DND-41 (cell line): ENCODE data around the gene PRRC2B.

ENCODE experiments used
- ATAC-seq: fragments of 200-7000 bp; cut with Tn5 transposase; 3 replicates; pipeline ENCODE4 v1.9.1; 2021; ENCODE audit warnings: low read depth; ENCODE audit not compliant: insufficient read depth
- DNase-seq: peaks from one replicate; pipeline ENCODE4 v3.0.0-alpha.2; 2020
- H2AFZ ChIP-seq: 2 replicates; pipeline ENCODE4 v1.6.0; 2012; ENCODE audit warnings: low read depth, low read length
- H3K27ac ChIP-seq: 2 replicates; pipeline ENCODE4 v1.5.1; 2012; ENCODE audit warnings: low read length, inconsistent platforms
- H3K27me3 ChIP-seq: fragments of 200-600 bp; sonication (generic); 2 replicates; pipeline ENCODE4 v1.6.0; 2012; ENCODE audit warnings: low read length, mild to moderate bottlenecking, inconsistent platforms; ENCODE audit not compliant: insufficient read depth, poor library complexity
- H3K36me3 ChIP-seq: 2 replicates; pipeline ENCODE4 v1.5.1; 2012; ENCODE audit warnings: low read length, inconsistent platforms; ENCODE audit not compliant: insufficient read depth
- H3K4me1 ChIP-seq: 2 replicates; pipeline ENCODE4 v1.5.1; 2012; ENCODE audit warnings: mild to moderate bottlenecking, low read length; ENCODE audit not compliant: insufficient read depth
- H3K4me2 ChIP-seq: 2 replicates; pipeline ENCODE4 v1.6.0; 2012; ENCODE audit warnings: mild to moderate bottlenecking, moderate library complexity, low read length, inconsistent platforms; ENCODE audit not compliant: insufficient read depth
- H3K4me3 ChIP-seq, 2 experiments: fragments of 200-600 bp in 1 of 2; shearing (Covaris generic) in 1 of 2; 2 replicates each; pipeline ENCODE4 v1.5.1; 2012 to 2016; ENCODE audit warnings: inconsistent platforms in 2 of 2, low read length in 2 of 2, mild to moderate bottlenecking in 2 of 2, low read depth in 1 of 2, moderate library complexity in 1 of 2
- H3K79me2 ChIP-seq: 2 replicates; pipeline ENCODE4 v1.6.0; 2012; ENCODE audit warnings: low read length, inconsistent platforms; ENCODE audit not compliant: insufficient read depth
- H3K9ac ChIP-seq: 2 replicates; pipeline ENCODE4 v1.6.0; 2012; ENCODE audit warnings: low read depth, mild to moderate bottlenecking, inconsistent platforms, low read length, moderate library complexity
- H3K9me3 ChIP-seq: 2 replicates; pipeline ENCODE4 v1.5.1; 2012; ENCODE audit warnings: low read length, moderate library complexity, mild to moderate bottlenecking, inconsistent platforms; ENCODE audit not compliant: insufficient read depth, severe bottlenecking
- H4K20me1 ChIP-seq: 2 replicates; pipeline ENCODE4 v1.6.0; 2012; ENCODE audit warnings: low read length; ENCODE audit not compliant: insufficient read depth
- EZH2 ChIP-seq: IDR thresholded peaks from 3 replicates; pipeline ENCODE4 v1.6.1; 2012; ENCODE audit warnings: borderline replicate concordance, low read depth, mild to moderate bottlenecking, moderate library complexity, low read length, inconsistent platforms; ENCODE audit not compliant: severe bottlenecking
- TF ChIP-seq, protein P1 (sequence below): IDR thresholded peaks from 2 replicates; pipeline ENCODE4 v1.5.1; 2012; ENCODE audit warnings: borderline replicate concordance, low read length, moderate library complexity, mild to moderate bottlenecking; ENCODE audit not compliant: poor library complexity, severe bottlenecking; ENCODE audit errors: extremely low read depth

Gene PRRC2B

DNA sequence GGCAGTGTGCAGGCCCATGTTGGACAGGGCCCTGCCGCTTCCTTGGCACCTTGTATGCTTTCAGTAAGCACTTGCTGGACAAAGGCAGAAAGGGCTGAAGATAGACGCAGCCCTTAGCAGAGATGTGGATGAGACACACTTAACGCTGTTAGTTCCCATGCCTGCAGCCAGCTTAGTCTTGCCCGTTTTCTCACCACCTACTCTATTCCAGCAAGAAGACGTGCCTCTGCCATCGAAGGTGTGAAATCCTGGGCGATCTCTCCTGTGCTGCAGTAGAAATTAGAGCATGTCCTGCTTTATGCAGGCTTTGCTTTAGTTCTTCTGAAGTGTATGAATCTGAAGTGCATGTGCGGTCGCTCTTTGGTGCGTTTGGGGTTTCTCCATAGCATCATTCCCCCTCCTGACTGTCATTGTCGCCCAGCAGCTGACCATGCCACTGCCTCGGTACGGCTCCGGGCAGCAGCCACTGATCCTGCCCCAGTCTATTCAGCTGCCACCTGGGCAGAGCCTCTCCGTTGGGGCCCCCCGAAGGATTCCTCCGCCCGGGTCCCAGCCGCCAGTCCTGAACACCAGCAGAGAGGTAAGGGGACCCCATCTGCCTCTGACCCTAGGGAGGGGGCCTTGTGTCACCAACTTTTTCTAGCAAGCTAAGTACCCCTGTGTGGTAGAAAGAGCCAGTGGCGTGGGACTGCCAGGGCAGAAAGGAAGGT is 97.3 kb downstream of the PRRC2B start:
- no peak for ATAC-seq

GRCh38 chr9:131492070-131492469 is 98.2 kb downstream of the PRRC2B start:
- Histone ChIP-seq H3K27ac (no peak overlapping the region), H3K4me1 (no peaks in the 10 kb centered on the region), H4K20me1 (peaks cover 35% of the 10 kb centered on the region; the same call in 1 of the 2 replicates), H3K9me3 (no peaks in the 10 kb centered on the region), H3K27me3 (no peaks in the 10 kb centered on the region), H2AFZ (no peak overlapping the region), H3K79me2 (no peaks in the 10 kb centered on the region), H3K36me3 (peaks cover 100% of the 10 kb centered on the region), H3K4me2 (no peak overlapping the region), H3K9ac (no peak overlapping the region), H3K4me3 (no peak overlapping the region)
- DNase-seq (no peak), ATAC-seq (no peak)
- TF ChIP-seq, protein P1, sequence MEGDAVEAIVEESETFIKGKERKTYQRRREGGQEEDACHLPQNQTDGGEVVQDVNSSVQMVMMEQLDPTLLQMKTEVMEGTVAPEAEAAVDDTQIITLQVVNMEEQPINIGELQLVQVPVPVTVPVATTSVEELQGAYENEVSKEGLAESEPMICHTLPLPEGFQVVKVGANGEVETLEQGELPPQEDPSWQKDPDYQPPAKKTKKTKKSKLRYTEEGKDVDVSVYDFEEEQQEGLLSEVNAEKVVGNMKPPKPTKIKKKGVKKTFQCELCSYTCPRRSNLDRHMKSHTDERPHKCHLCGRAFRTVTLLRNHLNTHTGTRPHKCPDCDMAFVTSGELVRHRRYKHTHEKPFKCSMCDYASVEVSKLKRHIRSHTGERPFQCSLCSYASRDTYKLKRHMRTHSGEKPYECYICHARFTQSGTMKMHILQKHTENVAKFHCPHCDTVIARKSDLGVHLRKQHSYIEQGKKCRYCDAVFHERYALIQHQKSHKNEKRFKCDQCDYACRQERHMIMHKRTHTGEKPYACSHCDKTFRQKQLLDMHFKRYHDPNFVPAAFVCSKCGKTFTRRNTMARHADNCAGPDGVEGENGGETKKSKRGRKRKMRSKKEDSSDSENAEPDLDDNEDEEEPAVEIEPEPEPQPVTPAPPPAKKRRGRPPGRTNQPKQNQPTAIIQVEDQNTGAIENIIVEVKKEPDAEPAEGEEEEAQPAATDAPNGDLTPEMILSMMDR: no peak
- no peak for TF ChIP-seq EZH2

More for the DNA sequence above, 97.3 kb downstream of the PRRC2B start:
- no peak for TF ChIP-seq EZH2
- TF ChIP-seq, protein P1: no peak
- H3K9ac ChIP-seq: no peak overlapping the region
- H3K27ac ChIP-seq: no peak overlapping the region
- peaks cover 100% of the 10 kb centered on the region for H3K36me3 ChIP-seq
- no peak overlapping the region for H3K4me2 ChIP-seq
- no peaks in the 10 kb centered on the region for H3K4me1 ChIP-seq
- no peaks in the 10 kb centered on the region for H3K79me2 ChIP-seq
- no peaks in the 10 kb centered on the region for H3K9me3 ChIP-seq
- DNase-seq: no peak
- H3K27me3 ChIP-seq: no peaks in the 10 kb centered on the region
- no peak overlapping the region for H3K4me3 ChIP-seq
- H2AFZ ChIP-seq: no peak overlapping the region
- H4K20me1 ChIP-seq: peaks cover 37% of the 10 kb centered on the region; the same call in 1 of the 2 replicates

- Histone ChIP-seq H4K20me1 (peaks cover 35% of the 10 kb centered on the region; the same call in 1 of the 2 replicates), H3K4me3 (no peak overlapping the region), H3K4me1 (peaks cover 9% of the 10 kb centered on the region; the same call in 1 of the 2 replicates), H3K27me3 (no peaks in the 10 kb centered on the region), H2AFZ (no peak overlapping the region), H3K79me2 (no peaks in the 10 kb centered on the region), H3K9ac (no peak overlapping the region), H3K4me2 (no peak overlapping the region), H3K36me3 (peaks cover 99% of the 10 kb centered on the region), H3K9me3 (no peaks in the 10 kb centered on the region), H3K27ac (no peak overlapping the region)
- ATAC-seq (no peak), DNase-seq (no peak)
- TF ChIP-seq, protein P1: no peak
- no peak for TF ChIP-seq EZH2
Observed at GRCh38 chr9:131494296-131494870, 100.5 kb downstream of the PRRC2B start.
